ENCODE data around the gene APOBEC3G. TPM values are rescaled to one million over a fixed set of nuclear protein-coding genes. Genes with fewer than 3 reads are reported as not detected.

Gene APOBEC3G
- total and polyA plus RNA-seq, 9 donors, result 13.2 to 36.5 (median 24.7) TPM

Small RNA genes within 50 kb of the gene (small RNA-seq; reads per million reads assigned to genes)
- gene AL022318.2 (not detected), gene COX5BP7 (not detected)

Other genes starting within 250 kb of the APOBEC3G start
- gene NPTXR, start 233.2 kb upstream of the APOBEC3G start, total RNA-seq, result 10 to 100 TPM in 5 of 7 donors, 1 to 10 TPM in 2; 5.2 to 23.1 (median 15.4) TPM
- gene NPTXR, start 233.2 kb upstream of the APOBEC3G start, polyA plus RNA-seq, result 1 to 10 TPM; 5.3 to 6.3 TPM
- 100 to 1,000 TPM in 5 of 7 donors, 10 to 100 TPM in 2; 32.7 to 175 (median 120) TPM for gene CBX6, start 205.1 kb upstream of the APOBEC3G start, total RNA-seq
- gene CBX6, start 205.1 kb upstream of the APOBEC3G start, polyA plus RNA-seq, result 10 to 100 TPM; 22.6 to 26.4 TPM
- under 1 TPM in 3 of 7 donors, not detected in 4; 0.50 to 0.95 (median 0.64) TPM for gene APOBEC3A, start 119.7 kb upstream of the APOBEC3G start, total RNA-seq
- gene APOBEC3A, start 119.7 kb upstream of the APOBEC3G start, polyA plus RNA-seq, result 1 to 10 TPM in 1 of 2 donors, under 1 TPM in 1; 0.10 to 1.2 TPM
- 1 to 10 TPM in 4 of 7 donors, under 1 TPM in 2, not detected in 1; 0.43 to 1.9 (median 1.4) TPM for gene APOBEC3B, start 94.9 kb upstream of the APOBEC3G start, total RNA-seq
- under 1 TPM; 0.70 to 0.98 TPM for gene APOBEC3B, start 94.9 kb upstream of the APOBEC3G start, polyA plus RNA-seq
- gene APOBEC3C, start 63.0 kb upstream of the APOBEC3G start, total RNA-seq, result 10 to 100 TPM in 6 of 7 donors, 1 to 10 TPM in 1; 7.0 to 63.4 (median 52.4) TPM
- gene APOBEC3C, start 63.0 kb upstream of the APOBEC3G start, polyA plus RNA-seq, result 10 to 100 TPM; 35.1 to 88.9 TPM
- 1 to 10 TPM; 2.3 to 9.8 (median 6.3) TPM for gene APOBEC3D, start 56.1 kb upstream of the APOBEC3G start, total RNA-seq
- gene APOBEC3D, start 56.1 kb upstream of the APOBEC3G start, polyA plus RNA-seq, result 1 to 10 TPM; 4.8 to 5.0 TPM
- 10 to 100 TPM in 5 of 7 donors, 1 to 10 TPM in 2; 7.6 to 51.4 (median 32.3) TPM for gene APOBEC3F, start 36.4 kb upstream of the APOBEC3G start, total RNA-seq
- 10 to 100 TPM in 1 of 2 donors, 1 to 10 TPM in 1; 7.4 to 14.2 TPM for gene APOBEC3F, start 36.4 kb upstream of the APOBEC3G start, polyA plus RNA-seq
- gene APOBEC3H, start 20.0 kb downstream of the APOBEC3G start, total RNA-seq, result under 1 TPM in 2 of 7 donors, not detected in 5; 0.23 to 0.31 TPM
- under 1 TPM in 1 of 2 donors, not detected in 1; 0.97 TPM for gene APOBEC3H, start 20.0 kb downstream of the APOBEC3G start, polyA plus RNA-seq
- 100 to 1,000 TPM in 1 of 7 donors, 10 to 100 TPM in 6; 47.2 to 107 (median 84.9) TPM for gene CBX7, start 75.4 kb downstream of the APOBEC3G start, total RNA-seq
- gene CBX7, start 75.4 kb downstream of the APOBEC3G start, polyA plus RNA-seq, result 10 to 100 TPM; 40.7 to 96.9 TPM
- 10 to 100 TPM in 1 of 7 donors, 1 to 10 TPM in 6; 3.9 to 10.7 (median 5.5) TPM for gene PDGFB, start 167.7 kb downstream of the APOBEC3G start, total RNA-seq
- 1 to 10 TPM; 5.0 to 7.9 TPM for gene PDGFB, start 167.7 kb downstream of the APOBEC3G start, polyA plus RNA-seq
- 1,000 to 10,000 TPM; 3,686 to 6,016 (median 4,727) TPM for gene RPL3, start 242.3 kb downstream of the APOBEC3G start, total RNA-seq
- gene RPL3, start 242.3 kb downstream of the APOBEC3G start, polyA plus RNA-seq, result 1,000 to 10,000 TPM; 3,441 to 7,258 TPM

Measured in ovary (tissue), 9 donors.